ENCODE results near the gene ARHGAP23.

GRCh38 chr17:38459567-38459966 lies 31.3 kb downstream of the ARHGAP23 start:
- TF ChIP-seq CTCF (IDR thresholded peaks at IDR 0.05; ENCODE audit: low read length), result no peak
- no peak for TF ChIP-seq EZH2 (IDR thresholded peaks at IDR 0.05; ENCODE audit: borderline replicate concordance, low read length)

All from OCI-LY1 (cell line).